ENCODE measurements around the gene KREMEN1.

DNA sequence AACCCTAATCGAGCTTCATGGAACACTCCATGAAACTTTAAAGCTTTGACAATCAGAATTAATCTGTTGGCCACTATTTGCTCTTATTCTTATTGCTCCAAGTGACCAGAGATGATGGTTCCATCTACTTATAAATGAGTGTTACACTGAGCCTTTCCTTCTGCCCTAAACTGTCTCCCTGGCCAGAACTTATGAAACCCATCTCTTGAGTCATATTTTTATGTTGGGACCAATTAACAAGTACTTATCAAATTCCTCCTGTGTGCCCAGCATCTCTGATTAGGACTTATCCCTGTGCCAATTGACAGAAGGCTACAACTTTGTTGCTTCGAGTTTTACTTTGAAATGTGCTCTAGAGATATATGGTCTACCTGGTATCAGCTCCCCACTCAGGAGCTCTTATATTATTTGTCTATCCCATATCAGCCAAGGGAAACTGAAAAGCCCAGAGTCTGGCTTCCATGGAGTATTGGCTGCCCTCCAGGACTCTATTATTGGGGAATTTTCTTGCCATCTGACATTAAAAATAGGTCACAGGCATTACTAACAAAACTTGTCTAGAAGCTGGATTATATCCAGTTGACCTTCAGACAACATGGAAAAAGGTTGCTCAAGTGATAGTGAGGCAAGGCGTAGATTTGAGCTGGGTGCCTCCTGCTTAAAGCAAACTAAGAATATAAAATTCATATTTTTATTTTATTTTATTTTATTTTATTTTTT lies 8.8 kb downstream of the KREMEN1 start:
- TF ChIP-seq GATA2 (IDR thresholded peaks at IDR 0.05; ENCODE audit: low read depth, low read length): no peak
- no peak for TF ChIP-seq GATA3 (IDR thresholded peaks at IDR 0.05; ENCODE audit: low read depth, low read length)

Measured in SH-SY5Y (cell line).